ENCODE measurements around the gene GNG2. TPM values are rescaled to one million over a fixed set of nuclear protein-coding genes. Genes with fewer than 3 reads are reported as not detected.

The GNG2 gene
- total RNA-seq (2021; ENCODE audit: unreplicated experiment) (0.23 TPM), Bru-seq, nascent RNA (percentile 6 among the genes with signal in this experiment), BruChase-seq, experiment 1, labeled RNA remaining after a 2-hour chase (percentile 7 among the genes with signal in this experiment), BruChase-seq, experiment 2, labeled RNA remaining after a 6-hour chase (percentile 14 among the genes with signal in this experiment)
- not detected for polyA plus RNA-seq (2012; ENCODE audit: insufficient read length)
- long read RNA-seq, result 0 reads

GRCh38 chr14:51860164-51860824 lies at the start of gene GNG2:
GNG2 (plus strand) TSS chr14:51860612; CDS start chr14:51950679, 90,067 bp downstream.
- POLR2A ChIA-PET, result no interaction called here
- DNase-seq (ENCODE audit: low read depth, low spot score), result no peak

DNA sequence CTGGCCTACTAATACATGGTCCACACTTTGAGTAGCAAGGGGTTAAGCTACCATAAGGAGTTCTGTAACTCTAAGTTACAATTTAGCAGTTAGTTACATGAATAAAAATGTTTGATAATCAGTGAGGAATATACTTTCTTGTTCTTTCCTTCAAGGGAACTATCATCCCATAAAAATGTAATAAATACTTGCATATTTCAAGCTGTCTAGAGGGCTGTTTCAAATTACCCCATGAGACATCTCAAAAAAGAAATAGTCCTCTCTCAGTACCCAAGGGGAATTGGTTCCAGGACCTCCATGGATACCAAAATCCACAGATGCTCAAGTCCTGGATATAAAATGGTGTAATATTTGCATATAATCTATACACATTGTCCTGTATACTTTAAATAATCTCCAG lies 48.7 kb upstream of the GNG2 start:
- intact Hi-C loops (cut with micrococcal nuclease; ENCODE audit: unreplicated experiment) (loop anchor here (10.0 kb wide), 1 partner anchor 173 kb away; the partner anchor contains the start of gene RTRAF), in situ Hi-C loops (cut with HindIII; ENCODE audit: low pct_unique_long_range_greater_than_20kb, low sequenced_read_pairs) (no loop called here)
- no peak for ATAC-seq
- no peaks in the 10 kb centered on the region for H3K4me1 ChIP-seq (ENCODE audit: control insufficient read depth, insufficient read depth, low read length)
- ChIA-PET CTCF (no interaction called here), POLR2A (no interaction called here)
- H3K27ac ChIP-seq (ENCODE audit: low read length), result no peak overlapping the region
- DNase-seq (ENCODE audit: low read depth, low spot score), result no peak
- H3K36me3 ChIP-seq (ENCODE audit: control insufficient read depth, insufficient read depth, low read length), result no peaks in the 10 kb centered on the region
- no peak overlapping the region for H3K4me3 ChIP-seq (ENCODE audit: low read depth in 2 of 2, low read length in 2 of 2)
- TF ChIP-seq, protein P1, sequence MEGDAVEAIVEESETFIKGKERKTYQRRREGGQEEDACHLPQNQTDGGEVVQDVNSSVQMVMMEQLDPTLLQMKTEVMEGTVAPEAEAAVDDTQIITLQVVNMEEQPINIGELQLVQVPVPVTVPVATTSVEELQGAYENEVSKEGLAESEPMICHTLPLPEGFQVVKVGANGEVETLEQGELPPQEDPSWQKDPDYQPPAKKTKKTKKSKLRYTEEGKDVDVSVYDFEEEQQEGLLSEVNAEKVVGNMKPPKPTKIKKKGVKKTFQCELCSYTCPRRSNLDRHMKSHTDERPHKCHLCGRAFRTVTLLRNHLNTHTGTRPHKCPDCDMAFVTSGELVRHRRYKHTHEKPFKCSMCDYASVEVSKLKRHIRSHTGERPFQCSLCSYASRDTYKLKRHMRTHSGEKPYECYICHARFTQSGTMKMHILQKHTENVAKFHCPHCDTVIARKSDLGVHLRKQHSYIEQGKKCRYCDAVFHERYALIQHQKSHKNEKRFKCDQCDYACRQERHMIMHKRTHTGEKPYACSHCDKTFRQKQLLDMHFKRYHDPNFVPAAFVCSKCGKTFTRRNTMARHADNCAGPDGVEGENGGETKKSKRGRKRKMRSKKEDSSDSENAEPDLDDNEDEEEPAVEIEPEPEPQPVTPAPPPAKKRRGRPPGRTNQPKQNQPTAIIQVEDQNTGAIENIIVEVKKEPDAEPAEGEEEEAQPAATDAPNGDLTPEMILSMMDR (IDR thresholded peaks at IDR 0.05), result no peak
- TF ChIP-seq POLR2AphosphoS5 (IDR thresholded peaks at IDR 0.05; ENCODE audit: low read depth, low read length) (no peak), REST (IDR thresholded peaks at IDR 0.05; ENCODE audit: insufficient read depth in 1 of 2, low read depth in 2 of 2, low read length in 1 of 2) (no peak), TCF7L2 (IDR thresholded peaks at IDR 0.05; ENCODE audit: low read depth, low read length) (no peak)
- BruUV-seq (replicated peaks), result no TSS peak
- no peaks in the 10 kb centered on the region for H3K9me3 ChIP-seq (ENCODE audit: control insufficient read depth, insufficient read depth, low read depth, low read length)
- H3K27me3 ChIP-seq (ENCODE audit: control insufficient read depth, insufficient read depth, low read length), result no peaks in the 10 kb centered on the region

More at GRCh38 chr14:51860164-51860824, at the start of gene GNG2:
- Histone ChIP-seq H3K27me3 (ENCODE audit: control insufficient read depth, insufficient read depth, low read length) (peaks cover 2% of the 10 kb centered on the region; the same call in 1 of the 2 replicates), H3K4me1 (ENCODE audit: control insufficient read depth, insufficient read depth, low read length) (no peaks in the 10 kb centered on the region), H3K9me3 (ENCODE audit: control insufficient read depth, insufficient read depth, low read depth, low read length) (no peaks in the 10 kb centered on the region), H3K27ac (ENCODE audit: low read length) (no peak within 1 kb of the TSS), H3K4me3 (ENCODE audit: low read depth in 2 of 2, low read length in 2 of 2) (peak within 1 kb of the TSS in 1 of 2 experiments; percentile 23; a peak in 1 of 4 replicates), H3K36me3 (ENCODE audit: control insufficient read depth, insufficient read depth, low read length) (no peaks in the 10 kb centered on the region)
- intact Hi-C loops (cut with micrococcal nuclease; ENCODE audit: unreplicated experiment), result no loop called here
- peak; percentile 71 for ATAC-seq
- BruUV-seq (replicated peaks), result no TSS peak
- TF ChIP-seq POLR2AphosphoS5 (IDR thresholded peaks at IDR 0.05; ENCODE audit: low read depth, low read length) (no peak), SIN3A (IDR thresholded peaks at IDR 0.05; ENCODE audit: borderline replicate concordance, insufficient read depth, low read depth, low read length) (no peak), TCF7L2 (IDR thresholded peaks at IDR 0.05; ENCODE audit: low read depth, low read length) (no peak), REST (IDR thresholded peaks at IDR 0.05; ENCODE audit: insufficient read depth in 1 of 2, low read depth in 2 of 2, low read length in 1 of 2) (no peak)
- TF ChIP-seq, protein P1 (IDR thresholded peaks at IDR 0.05), result no peak
- in situ Hi-C loops (cut with HindIII; ENCODE audit: low pct_unique_long_range_greater_than_20kb, low sequenced_read_pairs), result no loop called here
- CTCF ChIA-PET, result no interaction called here

Data from Panc1 (cell line).